Osteocyte (in vitro differentiated cells): ENCODE data around the gene PLEKHG7. TPM values are rescaled to one million over a fixed set of nuclear protein-coding genes. Genes with fewer than 3 reads are reported as not detected.

Experiments used
- DNase-seq: peaks from one replicate; pipeline ENCODE4 v3.0.0; 2021; ENCODE audit warnings: mixed read lengths; ENCODE audit not compliant: unreplicated experiment; ENCODE audit errors: extremely low spot score
- H3K27ac Mint-ChIP-seq: one replicate; pipeline ENCODE4 v1.8.0; 2021; ENCODE audit warnings: mild to moderate bottlenecking, mixed read lengths; ENCODE audit not compliant: unreplicated experiment
- H3K27me3 Mint-ChIP-seq: one replicate; pipeline ENCODE4 v1.8.0; 2021; ENCODE audit warnings: mixed read lengths; ENCODE audit not compliant: unreplicated experiment
- H3K36me3 Mint-ChIP-seq: one replicate; pipeline ENCODE4 v1.8.0; 2021; ENCODE audit warnings: mixed read lengths; ENCODE audit not compliant: unreplicated experiment
- H3K4me1 Mint-ChIP-seq: one replicate; pipeline ENCODE4 v1.8.0; 2021; ENCODE audit warnings: mixed read lengths; ENCODE audit not compliant: unreplicated experiment
- H3K4me3 Mint-ChIP-seq: one replicate; pipeline ENCODE4 v1.8.0; 2021; ENCODE audit warnings: mild to moderate bottlenecking, moderate library complexity, mixed read lengths; ENCODE audit not compliant: unreplicated experiment
- H3K9me3 Mint-ChIP-seq: one replicate; pipeline ENCODE4 v1.8.0; 2021; ENCODE audit warnings: mixed read lengths; ENCODE audit not compliant: unreplicated experiment
- total RNA-seq: library from RNA; stranded (reverse); gene quantifications from 2 replicates; pipeline ENCODE4 v1.2.1, GENCODE V29; 2021
- TF ChIP-seq, protein P1 (sequence below): fragments of 200-600 bp; sonication (generic); IDR thresholded peaks from 2 replicates; pipeline ENCODE4 v1.5.0; 2021; ENCODE audit warnings: antibody characterized with exemption, mild to moderate bottlenecking, moderate library complexity

PLEKHG7 gene
- total RNA-seq, 1 donor from 2014 or later: not detected

DNA sequence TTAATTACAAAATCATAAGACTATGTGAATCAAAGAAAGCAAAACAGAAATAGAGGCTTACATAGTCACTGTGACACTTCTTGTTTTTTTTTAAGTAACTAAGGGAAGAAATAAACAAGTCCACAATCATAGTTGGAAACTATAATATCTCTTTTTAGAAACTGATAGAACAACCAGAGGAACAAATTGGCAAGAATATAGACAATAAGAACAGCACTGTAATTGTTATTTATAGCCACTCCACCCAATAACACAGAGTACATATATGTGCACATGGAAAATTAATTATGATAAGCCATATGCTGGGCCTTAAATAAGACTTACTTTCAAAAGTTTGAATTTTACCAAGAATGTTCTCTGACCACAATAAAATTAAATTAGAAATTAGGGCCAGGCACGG, 101.1 kb downstream of the PLEKHG7 start:
- Mint-ChIP-seq H3K27me3 (no peaks in the 10 kb centered on the region), H3K27ac (no peak overlapping the region), H3K9me3 (peaks cover 11% of the 10 kb centered on the region), H3K4me3 (no peak overlapping the region), H3K36me3 (peaks cover 48% of the 10 kb centered on the region), H3K4me1 (no peaks in the 10 kb centered on the region)
- no peak for DNase-seq
- TF ChIP-seq, protein P1, sequence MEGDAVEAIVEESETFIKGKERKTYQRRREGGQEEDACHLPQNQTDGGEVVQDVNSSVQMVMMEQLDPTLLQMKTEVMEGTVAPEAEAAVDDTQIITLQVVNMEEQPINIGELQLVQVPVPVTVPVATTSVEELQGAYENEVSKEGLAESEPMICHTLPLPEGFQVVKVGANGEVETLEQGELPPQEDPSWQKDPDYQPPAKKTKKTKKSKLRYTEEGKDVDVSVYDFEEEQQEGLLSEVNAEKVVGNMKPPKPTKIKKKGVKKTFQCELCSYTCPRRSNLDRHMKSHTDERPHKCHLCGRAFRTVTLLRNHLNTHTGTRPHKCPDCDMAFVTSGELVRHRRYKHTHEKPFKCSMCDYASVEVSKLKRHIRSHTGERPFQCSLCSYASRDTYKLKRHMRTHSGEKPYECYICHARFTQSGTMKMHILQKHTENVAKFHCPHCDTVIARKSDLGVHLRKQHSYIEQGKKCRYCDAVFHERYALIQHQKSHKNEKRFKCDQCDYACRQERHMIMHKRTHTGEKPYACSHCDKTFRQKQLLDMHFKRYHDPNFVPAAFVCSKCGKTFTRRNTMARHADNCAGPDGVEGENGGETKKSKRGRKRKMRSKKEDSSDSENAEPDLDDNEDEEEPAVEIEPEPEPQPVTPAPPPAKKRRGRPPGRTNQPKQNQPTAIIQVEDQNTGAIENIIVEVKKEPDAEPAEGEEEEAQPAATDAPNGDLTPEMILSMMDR: no peak

- H3K27me3 Mint-ChIP-seq: no peaks in the 10 kb centered on the region
- H3K4me1 Mint-ChIP-seq: no peaks in the 10 kb centered on the region
- H3K36me3 Mint-ChIP-seq: peaks cover 45% of the 10 kb centered on the region
- TF ChIP-seq, protein P1: no peak
- no peak for DNase-seq
- no peak overlapping the region for H3K4me3 Mint-ChIP-seq
- no peak overlapping the region for H3K27ac Mint-ChIP-seq
- peaks cover 11% of the 10 kb centered on the region for H3K9me3 Mint-ChIP-seq
These were observed 107.6 kb downstream of the PLEKHG7 start for GRCh38 chr12:92810370-92810769.

DNA sequence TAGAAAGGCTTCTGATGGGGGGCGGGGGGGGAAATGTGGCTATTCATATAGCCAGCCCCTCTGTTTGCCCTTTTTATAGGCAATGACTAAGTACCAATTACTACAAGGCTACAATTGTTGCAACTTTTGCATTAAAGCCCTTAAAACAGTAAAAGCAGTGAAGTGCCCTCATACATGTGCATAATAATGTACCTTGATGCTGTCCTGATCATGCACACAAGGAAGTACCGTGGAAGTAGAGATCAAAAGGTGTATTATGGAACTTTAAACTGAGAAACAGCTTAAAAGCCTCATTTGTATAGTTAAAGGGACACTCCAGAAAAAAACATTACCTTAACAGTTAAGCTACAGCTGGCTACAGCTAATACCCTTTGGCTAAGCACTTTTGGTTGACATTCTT, 111.8 kb downstream of the PLEKHG7 start:
- H3K27ac Mint-ChIP-seq: no peak overlapping the region
- TF ChIP-seq, protein P1: no peak
- H3K27me3 Mint-ChIP-seq: no peaks in the 10 kb centered on the region
- H3K4me3 Mint-ChIP-seq: no peak overlapping the region
- H3K9me3 Mint-ChIP-seq: no peaks in the 10 kb centered on the region
- DNase-seq: no peak
- H3K4me1 Mint-ChIP-seq: no peaks in the 10 kb centered on the region
- H3K36me3 Mint-ChIP-seq: peaks cover 36% of the 10 kb centered on the region

GRCh38 chr12:92821142-92821541, 118.4 kb downstream of the PLEKHG7 start:
- Mint-ChIP-seq H3K27me3 (no peaks in the 10 kb centered on the region), H3K4me1 (no peaks in the 10 kb centered on the region), H3K36me3 (peaks cover 14% of the 10 kb centered on the region), H3K27ac (no peak overlapping the region), H3K9me3 (no peaks in the 10 kb centered on the region), H3K4me3 (no peak overlapping the region)
- DNase-seq: no peak
- TF ChIP-seq, protein P1: no peak

Other genes starting within 250 kb of the PLEKHG7 start
- gene EEA1, start 226.3 kb downstream of the PLEKHG7 start, total RNA-seq: 31.1 and 46.7 TPM in 2 replicates